Hepatocyte (in vitro differentiated cells): ENCODE measurements around the gene TMEM201. TPM values are rescaled to one million over a fixed set of nuclear protein-coding genes. Genes with fewer than 3 reads are reported as not detected.
"Not testable (repeated sequence)": the region's sequence is repeated elsewhere in the genome, so short reads cannot be mapped to it uniquely, and the experiment has no call there.

Experiments
- DNase-seq: peaks from one replicate; pipeline ENCODE4 v3.0.0-alpha.2; 2016; ENCODE audit warnings: low spot score
- H2AFZ ChIP-seq: fragments of 200-600 bp; sonication (generic); 2 replicates; pipeline ENCODE4 v1.6.0; 2016; ENCODE audit warnings: antibody characterized with exemption, mild to moderate bottlenecking
- H3K27ac ChIP-seq: fragments of 200-600 bp; sonication (generic); 2 replicates; pipeline ENCODE4 v1.5.1; 2016; ENCODE audit warnings: mild to moderate bottlenecking
- H3K27me3 ChIP-seq: fragments of 200-600 bp; sonication (generic); 2 replicates; pipeline ENCODE4 v1.6.1; 2016
- H3K36me3 ChIP-seq: fragments of 200-600 bp; sonication (generic); replicated peaks from 2 replicates; pipeline ENCODE4 v1.5.1; 2016; ENCODE audit warnings: low read depth; ENCODE audit not compliant: insufficient read depth
- H3K4me1 ChIP-seq: fragments of 200-600 bp; sonication (generic); 2 replicates; pipeline ENCODE4 v1.5.1; 2016; ENCODE audit warnings: mild to moderate bottlenecking, moderate library complexity; ENCODE audit not compliant: insufficient read depth
- H3K4me2 ChIP-seq: fragments of 200-600 bp; sonication (generic); 2 replicates; pipeline ENCODE4 v1.6.0; 2016
- H3K4me3 ChIP-seq: fragments of 200-600 bp; sonication (generic); 2 replicates; pipeline ENCODE4 v1.5.1; 2016; ENCODE audit warnings: mild to moderate bottlenecking
- H3K79me2 ChIP-seq: fragments of 200-600 bp; sonication (generic); 2 replicates; pipeline ENCODE4 v1.6.0; 2017; ENCODE audit warnings: mild to moderate bottlenecking
- H3K9me2 ChIP-seq: fragments of 200-600 bp; sonication (generic); replicated peaks from 2 replicates; pipeline ENCODE4 v1.6.0; 2017; ENCODE audit warnings: mild to moderate bottlenecking; ENCODE audit not compliant: insufficient read depth
- H3K9me3 ChIP-seq: fragments of 200-600 bp; sonication (generic); 2 replicates; pipeline ENCODE4 v1.5.1; 2016; ENCODE audit warnings: low read depth, mild to moderate bottlenecking
- H4K20me1 ChIP-seq: fragments of 200-600 bp; sonication (generic); 2 replicates; pipeline ENCODE4 v1.6.0; 2016; ENCODE audit warnings: mild to moderate bottlenecking; ENCODE audit not compliant: insufficient read depth, poor library complexity, severe bottlenecking
- EZH2 ChIP-seq: fragments of 200-600 bp; sonication (generic); IDR thresholded peaks from 2 replicates; pipeline ENCODE4 v1.6.1; 2016; ENCODE audit warnings: antibody characterized with exemption, mild to moderate bottlenecking, borderline replicate concordance
- EZH2phosphoT487 ChIP-seq: fragments of 200-600 bp; sonication (generic); IDR thresholded peaks from one replicate; pipeline ENCODE4 v1.6.1; 2018; ENCODE audit warnings: antibody characterized with exemption, mild to moderate bottlenecking, low read depth, moderate library complexity; ENCODE audit not compliant: unreplicated experiment, severe bottlenecking
- WGBS: methylation state at CpG from one replicate; pipeline ENCODE4 v1.1.6; 2016; ENCODE audit warnings: low lambda C conversion rate; ENCODE audit errors: missing lambda C conversion rate; 5-methylcytosine and 5-hydroxymethylcytosine counted together
- polyA plus RNA-seq: library from polyadenylated mRNA; unstranded; fragments of >200 nt; fragmentation: Nextera tagmentation; extraction: Ambion mirVana; gene quantifications from 2 replicates; pipeline ENCODE4 v1.2.1, GENCODE V29; 2016
- total RNA-seq: library from RNA; depleted of rRNA; stranded (reverse); fragments of >200 nt; gene quantifications from 2 replicates; pipeline ENCODE4 v1.2.3, GENCODE V29; 2014
- TF ChIP-seq, protein P1 (sequence below): fragments of 200-600 bp; sonication (generic); IDR thresholded peaks from 2 replicates; pipeline ENCODE4 v1.5.1; 2016; ENCODE audit warnings: antibody characterized with exemption, mild to moderate bottlenecking; ENCODE audit not compliant: poor library complexity

The TMEM201 gene
- total and polyA plus RNA-seq, 2 experiments from 2014 or later: 3.7 to 11.2 TPM

DNA sequence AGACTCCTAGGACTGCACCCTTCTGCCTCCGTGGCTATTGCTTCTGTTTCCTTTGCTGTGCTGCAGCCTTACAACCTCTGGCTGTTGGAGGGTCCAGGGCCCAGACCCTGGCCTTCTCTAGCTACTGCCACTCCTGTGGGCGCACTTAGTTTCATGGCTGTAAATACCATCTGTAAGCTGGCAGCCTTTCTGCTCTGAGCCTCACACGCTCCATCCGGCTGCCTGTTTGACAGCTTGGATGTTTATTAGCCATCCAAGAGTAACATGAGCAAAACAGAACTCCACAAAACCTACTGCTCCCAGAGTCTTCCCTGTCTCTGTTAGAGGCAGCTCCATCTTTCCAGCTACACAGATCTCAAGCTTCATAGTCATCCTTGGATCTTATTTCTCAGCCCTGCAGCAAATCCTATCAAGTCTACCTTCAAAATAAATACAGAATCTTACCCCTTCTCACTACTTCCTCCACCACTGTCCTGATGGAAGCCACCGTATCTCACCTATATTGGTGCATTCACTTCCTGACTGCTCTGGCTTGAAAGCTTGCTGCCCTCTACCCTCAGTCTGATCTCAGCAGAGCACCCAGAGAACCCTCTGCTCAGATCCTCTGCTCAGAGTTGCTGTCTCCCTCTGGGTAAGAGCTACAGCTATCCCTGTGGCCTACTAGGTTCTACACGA, 30.3 kb upstream of the TMEM201 start:
- Histone ChIP-seq H3K4me2 (no peak overlapping the region), H4K20me1 (no peaks in the 10 kb centered on the region), H3K27ac (no peak overlapping the region), H3K27me3 (no peaks in the 10 kb centered on the region), H3K79me2 (peaks cover 10% of the 10 kb centered on the region), H3K36me3 (no peaks in the 10 kb centered on the region), H2AFZ (no peak overlapping the region), H3K4me3 (no peak overlapping the region), H3K9me2 (no peaks in the 10 kb centered on the region), H3K9me3 (no peaks in the 10 kb centered on the region), H3K4me1 (peaks cover 5% of the 10 kb centered on the region)
- WGBS: 74% methylated on average over 6 of the region's 6 CpGs
- DNase-seq: no peak
- no peak for TF ChIP-seq EZH2
- TF ChIP-seq, protein P1, sequence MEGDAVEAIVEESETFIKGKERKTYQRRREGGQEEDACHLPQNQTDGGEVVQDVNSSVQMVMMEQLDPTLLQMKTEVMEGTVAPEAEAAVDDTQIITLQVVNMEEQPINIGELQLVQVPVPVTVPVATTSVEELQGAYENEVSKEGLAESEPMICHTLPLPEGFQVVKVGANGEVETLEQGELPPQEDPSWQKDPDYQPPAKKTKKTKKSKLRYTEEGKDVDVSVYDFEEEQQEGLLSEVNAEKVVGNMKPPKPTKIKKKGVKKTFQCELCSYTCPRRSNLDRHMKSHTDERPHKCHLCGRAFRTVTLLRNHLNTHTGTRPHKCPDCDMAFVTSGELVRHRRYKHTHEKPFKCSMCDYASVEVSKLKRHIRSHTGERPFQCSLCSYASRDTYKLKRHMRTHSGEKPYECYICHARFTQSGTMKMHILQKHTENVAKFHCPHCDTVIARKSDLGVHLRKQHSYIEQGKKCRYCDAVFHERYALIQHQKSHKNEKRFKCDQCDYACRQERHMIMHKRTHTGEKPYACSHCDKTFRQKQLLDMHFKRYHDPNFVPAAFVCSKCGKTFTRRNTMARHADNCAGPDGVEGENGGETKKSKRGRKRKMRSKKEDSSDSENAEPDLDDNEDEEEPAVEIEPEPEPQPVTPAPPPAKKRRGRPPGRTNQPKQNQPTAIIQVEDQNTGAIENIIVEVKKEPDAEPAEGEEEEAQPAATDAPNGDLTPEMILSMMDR: no peak
- TF ChIP-seq EZH2phosphoT487: no peak

DNA sequence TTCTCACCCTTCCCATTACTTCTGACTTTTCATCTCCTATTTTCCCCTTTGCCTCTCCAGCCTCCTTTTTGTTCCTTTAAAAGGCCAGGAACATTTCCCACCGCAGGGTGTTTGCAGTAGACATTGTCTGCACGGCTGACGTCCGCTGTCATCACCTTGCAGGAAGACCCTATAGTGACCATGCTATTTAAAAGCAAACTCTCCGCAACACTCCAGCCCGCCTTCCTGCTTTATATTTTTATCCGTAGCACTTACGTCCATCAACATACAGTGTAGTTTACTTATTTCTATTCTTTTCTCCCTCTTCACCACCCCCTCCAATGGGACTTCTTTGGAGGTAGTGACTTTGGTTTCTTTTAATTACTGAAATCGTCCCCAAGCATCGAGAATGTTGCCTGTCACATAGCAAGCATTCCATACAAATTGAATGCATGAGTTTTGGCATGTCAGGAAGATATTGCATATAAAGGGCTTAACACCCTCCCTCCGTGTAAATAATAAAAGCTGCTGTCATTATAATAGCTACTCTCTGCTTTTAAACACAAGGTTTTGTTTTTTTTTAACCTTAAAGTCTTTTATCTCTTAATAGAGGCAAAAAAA, 29.7 kb upstream of the TMEM201 start:
- no peak for DNase-seq
- H3K36me3 ChIP-seq: no peaks in the 10 kb centered on the region
- no peaks in the 10 kb centered on the region for H3K9me3 ChIP-seq
- no peaks in the 10 kb centered on the region for H3K27me3 ChIP-seq
- 66% methylated on average over 11 of the region's 11 CpGs for WGBS
- no peak overlapping the region for H2AFZ ChIP-seq
- peaks cover 15% of the 10 kb centered on the region for H3K79me2 ChIP-seq
- no peaks in the 10 kb centered on the region for H4K20me1 ChIP-seq
- H3K4me1 ChIP-seq: peaks cover 3% of the 10 kb centered on the region
- no peak overlapping the region for H3K4me2 ChIP-seq
- no peak overlapping the region for H3K27ac ChIP-seq
- H3K4me3 ChIP-seq: no peak overlapping the region
- TF ChIP-seq EZH2phosphoT487: no peak
- no peak for TF ChIP-seq EZH2
- TF ChIP-seq, protein P1: no peak
- H3K9me2 ChIP-seq: no peaks in the 10 kb centered on the region

GRCh38 chr1:9559673-9560072, 29.0 kb upstream of the TMEM201 start:
- no peaks in the 10 kb centered on the region for H3K27me3 ChIP-seq
- H3K27ac ChIP-seq: no peak overlapping the region
- H3K36me3 ChIP-seq: no peaks in the 10 kb centered on the region
- no peak overlapping the region for H2AFZ ChIP-seq
- no peaks in the 10 kb centered on the region for H4K20me1 ChIP-seq
- peaks cover 18% of the 10 kb centered on the region for H3K79me2 ChIP-seq
- H3K4me2 ChIP-seq: no peak overlapping the region
- no peak for DNase-seq
- H3K9me2 ChIP-seq: no peaks in the 10 kb centered on the region
- H3K4me1 ChIP-seq: peaks cover 3% of the 10 kb centered on the region
- TF ChIP-seq, protein P1: no peak
- no peak overlapping the region for H3K4me3 ChIP-seq
- WGBS: 59% methylated on average over 5 of the region's 5 CpGs
- H3K9me3 ChIP-seq: no peaks in the 10 kb centered on the region

GRCh38 chr1:9560090-9560489, 28.6 kb upstream of the TMEM201 start:
- H3K27ac ChIP-seq, H3K9me3 ChIP-seq, H3K36me3 ChIP-seq, H3K27me3 ChIP-seq, H3K9me2 ChIP-seq, DNase-seq, H2AFZ ChIP-seq, H3K4me2 ChIP-seq, H3K4me1 ChIP-seq, H4K20me1 ChIP-seq, H3K4me3 ChIP-seq: not testable (repeated sequence)
- 96% methylated on average over 17 of the region's 17 CpGs for WGBS
- H3K79me2 ChIP-seq: peaks cover 21% of the 10 kb centered on the region
